K562 (cell line): Measurements from ENCODE around the gene SART1. TPM values are rescaled to one million over a fixed set of nuclear protein-coding genes. Genes with fewer than 3 reads are reported as not detected.

Source experiments
- ATAC-seq: fragments of 200-7000 bp; cut with Tn5 transposase; 3 replicates; pipeline ENCODE4 v1.9.1; 2020; ENCODE audit warnings: moderate library complexity
- BruUV-seq: library from RNA; stranded (reverse); fragments of 400-500 nt; replicated peaks from 2 replicates; lab custom pipeline; 2021; lab: Mats Ljungman, UMichigan
- CTCF ChIA-PET: fragments of 300-600 bp; formaldehyde crosslinking; extraction: SDS; loops from one replicate; lab custom pipeline; 2021; ENCODE audit warnings: low intra/inter-chr PET ratio; lab: Yijun Ruan, JAX
- POLR2A ChIA-PET: fragments of 300-600, 350-650 bp; sonication (Branson Sonifier 250); formaldehyde crosslinking; extraction: SDS; loops from one replicate; lab custom pipeline; 2021; ENCODE audit warnings: antibody characterized with exemption, inconsistent platforms; lab: Yijun Ruan, JAX
- DNase-seq, 4 experiments: peaks; one replicate each; pipeline versions ENCODE4 v3.0.0 to v3.0.0-alpha.2; 2011 to 2018; ENCODE audit warnings: low spot score in 3 of 4, mixed read lengths in 3 of 4; ENCODE audit errors: extremely low read depth in 1 of 4
- FAIRE-seq: peaks from 2 replicates; lab custom pipeline; 2011; peaks lifted over from hg19 to GRCh38; lab: Jason Lieb, UNC
- H2AFZ ChIP-seq: 2 replicates; pipeline ENCODE4 v1.6.0; 2011; ENCODE audit warnings: low read depth, low read length, control low read depth, inconsistent platforms
- H3K27ac ChIP-seq: fragments of 200-600 bp; 3 replicates; pipeline ENCODE4 v1.8.0; 2011; ENCODE audit warnings: low read depth, mild to moderate bottlenecking, control low read depth, inconsistent platforms, low read length, moderate library complexity, mixed read lengths; ENCODE audit errors: extremely low read depth
- H3K27me3 ChIP-seq, 2 experiments: fragments of 300-600 bp in 1 of 2; 2 replicates in 1 of 2; 3 replicates in 1 of 2; pipeline versions ENCODE4 v1.6.0 to v1.8.0; 2011; ENCODE audit warnings: inconsistent platforms in 2 of 2, low read length in 2 of 2, mild to moderate bottlenecking in 1 of 2, mixed read lengths in 1 of 2, moderate library complexity in 1 of 2; ENCODE audit not compliant: control insufficient read depth in 2 of 2, insufficient read depth in 2 of 2
- H3K36me3 ChIP-seq: fragments of 300-600 bp; 3 replicates; pipeline ENCODE4 v1.8.0; 2011; ENCODE audit warnings: mild to moderate bottlenecking, low read length, inconsistent platforms; ENCODE audit not compliant: control insufficient read depth, insufficient read depth
- H3K4me1 ChIP-seq, 2 experiments: fragments of 200-600 bp in 1 of 2; replicated peaks in 1 of 2; 2 replicates in 1 of 2; 3 replicates in 1 of 2; pipeline versions ENCODE4 v1.5.1 to v1.8.0; 2011; ENCODE audit warnings: inconsistent platforms in 2 of 2, low read length in 2 of 2, mild to moderate bottlenecking in 1 of 2, mixed read lengths in 1 of 2, moderate library complexity in 1 of 2; ENCODE audit not compliant: control insufficient read depth in 2 of 2, insufficient read depth in 2 of 2
- H3K4me2 ChIP-seq: 2 replicates; pipeline ENCODE4 v1.6.1; 2011; ENCODE audit warnings: low read length, control low read depth, inconsistent platforms, mixed read lengths; ENCODE audit not compliant: insufficient read depth
- H3K4me3 ChIP-seq: fragments of 200-600 bp; sonication (generic), shearing (Covaris generic); 2 replicates; pipeline ENCODE4 v1.5.1; 2016; ENCODE audit warnings: control low read depth, inconsistent platforms
- H3K79me2 ChIP-seq: fragments of 200-600 bp; 3 replicates; pipeline ENCODE4 v1.8.0; 2011; ENCODE audit warnings: low read length, inconsistent platforms; ENCODE audit not compliant: control insufficient read depth, insufficient read depth
- H3K9ac ChIP-seq, 2 experiments: 2 replicates each; pipeline versions ENCODE4 v1.6.0 to v1.6.1; 2011; ENCODE audit warnings: low read depth in 2 of 2, low read length in 2 of 2, control low read depth in 1 of 2, inconsistent platforms in 1 of 2, mild to moderate bottlenecking in 1 of 2, mixed read lengths in 1 of 2; ENCODE audit not compliant: insufficient read depth in 1 of 2
- H3K9me1 ChIP-seq: one replicate; pipeline ENCODE4 v1.6.0; 2011; ENCODE audit warnings: inconsistent platforms, mild to moderate bottlenecking, low read length, moderate library complexity; ENCODE audit not compliant: control insufficient read depth, insufficient read depth
- H3K9me3 ChIP-seq: replicated peaks from 2 replicates; pipeline ENCODE4 v1.5.1; 2011; ENCODE audit warnings: low read depth, low read length, inconsistent platforms; ENCODE audit not compliant: control insufficient read depth, insufficient read depth
- H4K20me1 ChIP-seq: replicated peaks from 2 replicates; pipeline ENCODE4 v1.6.1; 2011; ENCODE audit warnings: low read length, inconsistent platforms, mixed read lengths; ENCODE audit not compliant: control insufficient read depth, insufficient read depth
- BACH1 ChIP-seq: fragments of 200-800 bp; sonication (Bioruptor generic); IDR thresholded peaks from 2 replicates; pipeline ENCODE4 v1.6.1; 2016; ENCODE audit warnings: missing genetic modification characterization, missing compliant biosample characterization
- CREM ChIP-seq: IDR thresholded peaks from 2 replicates; pipeline ENCODE4 v1.6.1; 2014; ENCODE audit warnings: antibody characterized with exemption, low read depth
- CTCFL ChIP-seq: IDR thresholded peaks from 2 replicates; pipeline ENCODE4 v1.6.1; 2011; ENCODE audit warnings: borderline replicate concordance, low read depth, mild to moderate bottlenecking, moderate library complexity, low read length; ENCODE audit not compliant: insufficient read depth, poor library complexity, severe bottlenecking
- EP300 ChIP-seq: IDR thresholded peaks from 2 replicates; pipeline ENCODE4 v1.6.1; 2012; ENCODE audit warnings: low read length, improper control_type of control experiment
- FOXA3 ChIP-seq, 2 experiments: fragments of 450-650 bp in 1 of 2; sonication (generic) in 1 of 2; formaldehyde crosslinking; IDR thresholded peaks in 1 of 2; conservative IDR thresholded peaks in 1 of 2; 2 replicates each; pipeline versions ENCODE4 v1.4.0 to v1.8.0; 2020 to 2022; ENCODE audit warnings: mild to moderate bottlenecking in 2 of 2, missing genetic modification reagents in 1 of 2
- FOXK2 ChIP-seq, 2 experiments: fragments of 450-650 bp; IDR thresholded peaks in 1 of 2; conservative IDR thresholded peaks in 1 of 2; 2 replicates each; pipeline ENCODE4 v1.6.1; 2016; ENCODE audit warnings: low read depth in 2 of 2, mild to moderate bottlenecking in 1 of 2
- GATA2 ChIP-seq: sonication (generic); formaldehyde crosslinking; IDR thresholded peaks from 2 replicates; pipeline ENCODE4 v1.4.0; 2020; ENCODE audit warnings: mild to moderate bottlenecking, missing genetic modification reagents
- HDAC1 ChIP-seq, 2 experiments: fragments of 450-650 bp; IDR thresholded peaks; 2 replicates each; pipeline ENCODE4 v1.6.1; 2016 to 2017; ENCODE audit warnings: inconsistent platforms in 1 of 2, mild to moderate bottlenecking in 1 of 2, moderate library complexity in 1 of 2
- KLF16 ChIP-seq: IDR thresholded peaks from 2 replicates; pipeline ENCODE4 v1.6.1; 2016; ENCODE audit warnings: antibody characterized with exemption
- MBD2 ChIP-seq: sonication (generic); IDR thresholded peaks from 2 replicates; pipeline ENCODE4 v1.6.1; 2016; ENCODE audit warnings: low read depth, borderline replicate concordance
- POLR2AphosphoS5 ChIP-seq: IDR thresholded peaks from 2 replicates; pipeline ENCODE4 v1.6.1; 2011; ENCODE audit warnings: mild to moderate bottlenecking, low read depth, low read length, moderate library complexity; ENCODE audit not compliant: control insufficient read depth, insufficient read depth
- SOX6 ChIP-seq: fragments of 450-650 bp; IDR thresholded peaks from 2 replicates; pipeline ENCODE4 v1.6.1; 2014; ENCODE audit warnings: mild to moderate bottlenecking
- ZBTB11 ChIP-seq, 3 experiments: fragments of 200-800 bp in 1 of 3; fragments of 250-450 bp in 1 of 3; fragments of 450-650 bp in 1 of 3; sonication (Bioruptor Pico) in 1 of 3; sonication (Bioruptor generic) in 1 of 3; formaldehyde crosslinking in 1 of 3; IDR thresholded peaks; 2 replicates each; pipeline versions ENCODE4 v1.6.1 to v1.8.0; 2016 to 2022; ENCODE audit warnings: mild to moderate bottlenecking in 2 of 3, missing genetic modification characterization in 2 of 3, missing compliant biosample characterization in 1 of 3, moderate library complexity in 1 of 3
- ZBTB33 ChIP-seq: sonication (generic); formaldehyde crosslinking; IDR thresholded peaks from 2 replicates; pipeline ENCODE4 v1.8.1; 2023; ENCODE audit warnings: mild to moderate bottlenecking, missing genetic modification reagents
- WGBS: fragments of 100-300 bp; shearing (Covaris generic); methylation state at CpG from one replicate; pipeline ENCODE4 v1.1.6; 2016; ENCODE audit warnings: low coverage, mixed read lengths; ENCODE audit not compliant: insufficient coverage; ENCODE audit errors: missing lambda C conversion rate; 5-methylcytosine and 5-hydroxymethylcytosine counted together
- in situ Hi-C: fragments of 300-500 bp; cut with MboI; formaldehyde crosslinking; loops from 4 replicates; pipeline ENCODE4 v1.15.0; 2018; ENCODE audit warnings: inconsistent platforms, mixed read lengths
- intact Hi-C: fragments of 100-400 bp; cut with micrococcal nuclease; formaldehyde crosslinking; loops from 2 replicates; pipeline ENCODE4 v1.14.2; 2022
- polyA plus RNA-seq, 8 experiments: library from polyadenylated mRNA; depleted of rRNA in 4 of 8; stranded (reverse) in 5 of 8; unstranded in 3 of 8; fragments of >200 nt; fragmentation: Nextera tagmentation in 2 of 8; fragmentation: Illumina TruSeq in 1 of 8; extraction: Ambion mirVana in 2 of 8; extraction: Trizol in 1 of 8; gene quantifications; 2 replicates each; pipeline versions ENCODE4 v1.2.1 to v1.2.3, GENCODE V29; 2011 to 2014; ENCODE audit warnings: inconsistent platforms in 1 of 8, missing spikeins in 1 of 8
- total RNA-seq, 7 experiments: library from RNA; depleted of rRNA in 6 of 7; stranded (reverse); fragments of >200 nt in 6 of 7; fragmentation: Illumina TruSeq in 2 of 7; extraction: Trizol in 2 of 7; gene quantifications; 2 replicates each; pipeline versions ENCODE4 v1.2.1 to v1.2.3, GENCODE V29; 2011 to 2021; ENCODE audit warnings: low replicate concordance in 1 of 7

SART1 gene
- total and polyA plus RNA-seq, 9 of the 15 experiments (the other 6 are each of a cell fraction or from before 2014, with no cell fraction given), result 4.8 to 84.1 (median 31.7) TPM

- in situ Hi-C loops, result no loop called here
- DNase-seq, result peak; percentile 41 to 70 (median 56)
- Histone ChIP-seq H3K36me3 (no peaks in the 10 kb centered on the region), H3K4me3 (no peak overlapping the region), H3K9me3 (no peaks in the 10 kb centered on the region), H3K9ac (no peak overlapping the region), H3K4me2 (no peak overlapping the region), H3K79me2 (no peaks in the 10 kb centered on the region), H3K4me1 (peaks cover 15 to 34% of the 10 kb centered on the region in 2 experiments; a peak in 4 of 5 replicates), H3K9me1 (no peaks in the 10 kb centered on the region), H3K27ac (no peak overlapping the region), H2AFZ (no peak overlapping the region), H4K20me1 (no peaks in the 10 kb centered on the region), H3K27me3 (no peaks in the 10 kb centered on the region)
- WGBS, result 15% methylated on average over 3 of the region's 4 CpGs
- intact Hi-C loops, result no loop called here
- peak; percentile 47; the same call in 2 of the 3 replicates for ATAC-seq
- ChIA-PET CTCF (interaction anchor here (0.6 kb wide), 1 partner anchor 1698 kb away, joined by 3 read pairs; no protein-coding TSS in a partner anchor), POLR2A (interaction anchor here (1.2 kb wide), 1 partner anchor 40 kb away, joined by 5 read pairs; no protein-coding TSS in a partner anchor)
- no peak for FAIRE-seq
- no TSS peak for BruUV-seq
- TF ChIP-seq ZBTB11 (CRISPR knock-in tag; IDR thresholded peaks at IDR 0.05) (peak in 1 of 3 experiments; percentile 50; a peak in 1 of 6 replicates), FOXK2 (conservative IDR thresholded peaks at IDR 0.05 in 1 of 2, IDR thresholded peaks at IDR 0.05 in 1 of 2; ENCODE audit: low read depth in 2 of 2) (peak in 1 of 2 experiments; percentile 12; a peak in 1 of 4 replicates), MBD2 (no peak), FOXA3 (CRISPR knock-in tag; conservative IDR thresholded peaks at IDR 0.05 in 1 of 2, IDR thresholded peaks at IDR 0.05 in 1 of 2) (peak in 1 of 2 experiments; percentile 37; a peak in 2 of 4 replicates), CTCFL (no peak), SOX6 (peak; percentile 54; the same call in 1 of the 2 replicates), HDAC1 (IDR thresholded peaks at IDR 0.05) (no peak; a peak in 1 of 4 replicates), POLR2AphosphoS5 (peak; percentile 82; the same call in 1 of the 2 replicates), KLF16 (peak; percentile 79), GATA2 (CRISPR knock-in tag) (peak; percentile 47; the same call in 1 of the 2 replicates), BACH1 (tag) (no peak), CREM (0 out of 2 replicates have a peak, but pooled peaks have one; percentile 9), EP300 (peak; percentile 38; the same call in 1 of the 2 replicates), ZBTB33 (no peak)
Observed at GRCh38 chr11:65934014-65934413, 27.5 kb upstream of the SART1 start.
